Endodermal cell (in vitro differentiated cells): Measurements from ENCODE around the gene RAB1A. TPM values are rescaled to one million over a fixed set of nuclear protein-coding genes. Genes with fewer than 3 reads are reported as not detected.

Experiments
- DNase-seq: peaks from one replicate; pipeline ENCODE4 v3.0.0-alpha.2; 2017
- H3K27ac ChIP-seq: 2 replicates; pipeline ENCODE4 v1.5.1; 2013; ENCODE audit warnings: mild to moderate bottlenecking, low read depth, low read length, moderate library complexity
- H3K27me3 ChIP-seq: 2 replicates; pipeline ENCODE4 v1.6.1; 2013; ENCODE audit warnings: mild to moderate bottlenecking, low read length, moderate library complexity; ENCODE audit not compliant: insufficient read depth, control insufficient read depth, poor library complexity, severe bottlenecking
- H3K36me3 ChIP-seq: 2 replicates; pipeline ENCODE4 v1.7.0; 2013; ENCODE audit warnings: mild to moderate bottlenecking, low read length, moderate library complexity; ENCODE audit not compliant: control insufficient read depth, insufficient read depth
- H3K4me1 ChIP-seq: one replicate; pipeline ENCODE4 v1.7.0; 2013; ENCODE audit warnings: low read length; ENCODE audit not compliant: control insufficient read depth, insufficient read depth
- H3K4me3 ChIP-seq: 2 replicates; pipeline ENCODE4 v1.5.1; 2013; ENCODE audit warnings: mild to moderate bottlenecking, low read length, moderate library complexity
- H3K9ac ChIP-seq: 2 replicates; pipeline ENCODE4 v1.6.1; 2013; ENCODE audit warnings: mild to moderate bottlenecking, low read length, moderate library complexity; ENCODE audit not compliant: poor library complexity, severe bottlenecking; ENCODE audit errors: extremely low read depth
- H3K9me3 ChIP-seq: 2 replicates; pipeline ENCODE4 v1.6.1; 2013; ENCODE audit warnings: mild to moderate bottlenecking, low read length, moderate library complexity; ENCODE audit not compliant: control insufficient read depth
- H3K27ac Mint-ChIP-seq: 2 replicates; pipeline ENCODE4 v1.8.0; 2020; ENCODE audit warnings: mixed read lengths
- H3K27me3 Mint-ChIP-seq: 2 replicates; pipeline ENCODE4 v1.8.0; 2021; ENCODE audit warnings: mild to moderate bottlenecking, mixed read lengths; ENCODE audit not compliant: insufficient read depth
- H3K36me3 Mint-ChIP-seq: 2 replicates; pipeline ENCODE4 v1.8.0; 2020; ENCODE audit warnings: low read depth, mixed read lengths
- H3K4me1 Mint-ChIP-seq: 2 replicates; pipeline ENCODE4 v1.8.0; 2020; ENCODE audit warnings: mixed read lengths
- H3K4me3 Mint-ChIP-seq: 2 replicates; pipeline ENCODE4 v1.8.0; 2020; ENCODE audit warnings: mild to moderate bottlenecking, moderate library complexity, mixed read lengths
- H3K9me3 Mint-ChIP-seq: 2 replicates; pipeline ENCODE4 v1.8.0; 2020; ENCODE audit warnings: mild to moderate bottlenecking, mixed read lengths
- CTCF ChIP-seq: fragments of 200-600 bp; sonication (generic); conservative IDR thresholded peaks from 2 replicates; pipeline ENCODE4 v1.5.0; 2021; ENCODE audit warnings: antibody characterized with exemption, mild to moderate bottlenecking
- WGBS, 2 experiments: methylation state at CpG; one replicate each; pipeline versions ENCODE4 v1.1.5 to v1.1.7; 2013; ENCODE audit warnings: missing lambda C conversion rate in 2 of 2, mixed read lengths in 1 of 2; ENCODE audit not compliant: insufficient coverage in 1 of 2, insufficient read length in 1 of 2; 5-methylcytosine and 5-hydroxymethylcytosine counted together
- total RNA-seq, 2 donors: library from RNA; stranded (reverse); fragmentation: NEBNext Ultra II Directional in 1 of 2; extraction: Animal tissue kit (Norgen Biotek cat#: 25700) in 1 of 2; gene quantifications; 2 replicates in 1 of 2; 3 replicates in 1 of 2; pipeline ENCODE4 v1.2.1, GENCODE V29; 2021

RAB1A gene
- total RNA-seq, 2 donors from 2014 or later: 122 to 125 TPM

- Histone ChIP-seq H3K9ac (no peak overlapping the region), H3K36me3 (peaks cover 8% of the 10 kb centered on the region), H3K27me3 (no peaks in the 10 kb centered on the region), H3K27ac (no peak overlapping the region), H3K9me3 (no peaks in the 10 kb centered on the region), H3K4me1 (no peaks in the 10 kb centered on the region), H3K4me3 (no peak overlapping the region)
- no peak for TF ChIP-seq CTCF
- H3K27ac Mint-ChIP-seq: no peak overlapping the region
- H3K27me3 Mint-ChIP-seq: no peaks in the 10 kb centered on the region
- no peak overlapping the region for H3K4me3 Mint-ChIP-seq
- WGBS, 2 experiments: 83 to 94% methylated on average over 3 to 7 of the region's 7 CpGs
- peaks cover 17% of the 10 kb centered on the region for H3K4me1 Mint-ChIP-seq
- H3K9me3 Mint-ChIP-seq: no peaks in the 10 kb centered on the region
- peaks cover 6% of the 10 kb centered on the region for H3K36me3 Mint-ChIP-seq
- DNase-seq: no peak
These were observed 7.6 kb downstream of the RAB1A start for GRCh38 chr2:65122313-65122712.

- Histone ChIP-seq H3K9ac (no peak overlapping the region), H3K4me3 (no peak overlapping the region), H3K27ac (no peak overlapping the region), H3K27me3 (no peaks in the 10 kb centered on the region), H3K36me3 (peaks cover 11% of the 10 kb centered on the region), H3K4me1 (no peaks in the 10 kb centered on the region), H3K9me3 (no peaks in the 10 kb centered on the region)
- H3K4me3 Mint-ChIP-seq: no peak overlapping the region
- peaks cover 4% of the 10 kb centered on the region for H3K36me3 Mint-ChIP-seq
- WGBS, 2 experiments: 93 to 95% methylated on average over 3 to 5 of the region's 5 CpGs
- no peaks in the 10 kb centered on the region for H3K27me3 Mint-ChIP-seq
- no peaks in the 10 kb centered on the region for H3K9me3 Mint-ChIP-seq
- H3K27ac Mint-ChIP-seq: no peak overlapping the region
- no peak for DNase-seq
- TF ChIP-seq CTCF: no peak
- peaks cover 12% of the 10 kb centered on the region for H3K4me1 Mint-ChIP-seq
These were observed 8.8 kb downstream of the RAB1A start for GRCh38 chr2:65120990-65121693.

- Histone ChIP-seq H3K4me1 (no peaks in the 10 kb centered on the region), H3K9ac (no peak overlapping the region), H3K36me3 (peaks cover 25% of the 10 kb centered on the region), H3K9me3 (no peaks in the 10 kb centered on the region), H3K27me3 (no peaks in the 10 kb centered on the region), H3K4me3 (no peak overlapping the region), H3K27ac (no peak overlapping the region)
- Mint-ChIP-seq H3K4me1 (peaks cover 12% of the 10 kb centered on the region), H3K36me3 (peaks cover 8% of the 10 kb centered on the region), H3K27me3 (no peaks in the 10 kb centered on the region), H3K9me3 (peaks cover 1% of the 10 kb centered on the region), H3K4me3 (no peak overlapping the region), H3K27ac (no peak overlapping the region)
- no peak for DNase-seq
- no peak for TF ChIP-seq CTCF
These were observed 13.3 kb downstream of the RAB1A start for GRCh38 chr2:65116645-65117044.
